Stimulated activated CD4-positive, alpha-beta T cell treated with anti-CD3 and anti-CD28 coated beads, Interleukin-2, amount 100 ng/mL, for 24 hours (primary cell): Measurements from ENCODE around the gene ATP5PB.

Experiments used
- DNase-seq, 2 donors: peaks; one replicate each; pipeline ENCODE4 v3.0.0-alpha.2; 2020

ATP5PB gene

DNA sequence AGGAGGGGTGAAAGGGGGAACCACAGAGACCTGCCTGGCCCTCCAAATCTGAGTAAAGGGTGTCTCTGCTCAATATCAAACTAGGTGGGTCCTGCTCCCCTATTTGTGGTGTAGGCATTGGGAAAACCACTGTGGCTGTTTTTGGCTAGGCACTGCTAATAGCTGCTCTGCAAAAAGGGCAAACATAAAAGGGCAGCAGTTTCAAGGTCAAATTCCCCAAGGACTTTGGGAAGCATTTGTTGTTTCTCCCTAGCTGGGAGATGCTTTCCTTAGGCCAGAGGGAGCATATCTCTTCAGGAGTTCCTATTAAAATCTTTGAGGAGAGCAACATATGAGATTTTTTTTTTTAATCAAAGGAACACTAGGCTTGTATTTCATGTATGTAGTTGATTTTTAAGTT, 26.9 kb downstream of the ATP5PB start:
- no peak for DNase-seq

DNA sequence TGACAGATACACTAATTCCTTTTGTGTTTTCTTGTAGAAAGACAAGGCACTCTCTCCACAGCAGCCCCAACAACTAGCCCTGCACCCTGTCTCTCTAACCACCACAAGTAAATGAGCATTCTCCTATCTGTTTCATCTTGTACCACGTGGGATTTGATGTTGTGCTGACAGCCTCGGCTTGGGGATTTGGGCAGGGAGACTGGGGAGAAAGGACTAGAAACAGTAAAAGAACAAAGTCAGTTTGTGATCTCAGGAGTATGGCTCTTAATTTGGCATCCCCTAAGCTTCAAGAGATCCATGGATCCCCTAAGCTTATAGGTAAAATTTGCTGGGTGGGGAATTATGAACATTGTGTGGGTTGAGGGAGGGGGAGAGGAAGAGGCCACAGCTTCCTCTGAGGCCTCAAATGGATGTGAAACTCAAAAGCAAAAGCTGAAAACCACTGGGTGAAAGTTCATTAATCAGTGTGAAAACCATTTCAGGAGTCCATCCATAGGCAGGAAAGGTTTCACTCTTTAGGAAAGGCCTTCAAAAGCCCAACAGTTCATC, 27.6 kb downstream of the ATP5PB start:
- DNase-seq, result peak; percentile 30 to 40

DNA sequence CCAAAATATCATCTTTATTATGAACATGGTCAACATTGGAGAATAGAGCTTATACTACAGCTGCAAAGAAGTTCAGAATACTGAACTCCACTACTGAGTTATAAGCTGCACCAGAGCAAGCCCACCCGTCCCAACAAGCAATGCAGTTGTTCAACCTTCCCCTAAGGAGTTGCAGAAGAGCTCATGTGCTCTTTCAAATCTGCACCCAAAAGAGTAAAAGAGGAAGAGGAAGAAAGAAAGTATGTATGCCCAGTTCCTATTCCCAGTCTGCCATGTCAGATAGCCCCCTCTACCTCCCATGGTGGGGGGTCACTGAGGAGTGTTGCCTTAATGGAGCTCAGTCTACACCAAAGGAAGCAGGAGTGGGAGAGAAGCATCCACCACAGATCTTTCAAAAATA, 31.4 kb downstream of the ATP5PB start:
- DNase-seq, result no peak

DNA sequence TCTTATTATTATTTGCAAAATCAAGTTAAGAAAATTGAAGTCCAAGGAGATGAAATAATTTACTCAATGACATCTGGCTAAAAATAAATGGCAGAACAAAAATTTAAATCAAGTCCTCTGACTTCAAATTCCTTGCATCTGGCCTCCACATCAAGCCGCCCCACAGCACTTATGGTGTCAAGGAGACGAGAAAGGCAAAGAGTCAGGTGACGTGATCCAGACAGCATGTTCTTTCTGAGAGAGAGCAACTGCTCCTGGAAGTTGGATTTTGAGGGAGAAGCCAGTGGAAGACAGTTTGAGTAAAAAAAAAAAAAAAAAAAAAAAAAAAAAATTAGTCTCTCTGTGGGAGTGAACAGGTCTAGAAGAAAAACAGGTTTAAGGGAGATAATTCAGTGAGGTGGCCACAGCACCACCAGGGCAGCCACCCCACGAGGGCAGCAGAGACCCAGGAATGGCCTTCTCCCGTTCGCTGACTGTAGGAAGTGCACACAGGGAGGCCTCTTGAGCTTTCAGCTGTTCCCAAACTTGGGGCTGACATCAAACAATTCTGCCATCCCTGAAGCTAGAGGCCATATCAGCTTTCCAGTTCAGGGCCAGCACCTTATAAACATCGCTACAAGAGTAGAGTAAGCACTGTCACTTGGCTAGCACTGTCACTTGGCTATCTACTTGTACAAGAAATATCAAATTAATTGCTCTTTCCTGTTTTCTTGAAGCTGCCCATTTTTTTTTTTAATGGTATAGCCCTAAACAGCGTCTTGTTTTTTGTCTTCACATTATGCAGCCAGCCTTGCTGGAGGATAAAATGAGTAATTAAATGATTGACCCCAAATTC, 32.3 kb downstream of the ATP5PB start:
- DNase-seq, result peak; percentile 68

DNA sequence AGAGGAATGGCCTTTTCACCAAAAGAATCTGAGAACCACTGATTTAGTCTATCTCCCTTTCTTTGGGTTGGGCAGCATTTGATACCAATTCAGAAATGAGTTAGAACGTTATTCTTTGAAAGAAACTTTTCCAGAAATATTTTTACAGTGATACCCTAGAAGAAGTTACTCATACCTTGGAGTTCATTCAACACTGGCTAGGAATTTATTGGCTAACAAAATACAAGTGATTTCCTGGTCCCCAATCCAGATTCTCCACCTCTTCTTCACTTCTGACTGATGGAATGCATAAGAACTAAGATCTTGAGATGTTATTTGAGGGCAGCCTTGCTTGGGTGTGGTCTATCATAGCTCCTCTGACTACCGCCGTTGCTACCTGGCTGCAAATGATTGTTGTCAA, 33.9 kb downstream of the ATP5PB start:
- DNase-seq, result no peak

DNA sequence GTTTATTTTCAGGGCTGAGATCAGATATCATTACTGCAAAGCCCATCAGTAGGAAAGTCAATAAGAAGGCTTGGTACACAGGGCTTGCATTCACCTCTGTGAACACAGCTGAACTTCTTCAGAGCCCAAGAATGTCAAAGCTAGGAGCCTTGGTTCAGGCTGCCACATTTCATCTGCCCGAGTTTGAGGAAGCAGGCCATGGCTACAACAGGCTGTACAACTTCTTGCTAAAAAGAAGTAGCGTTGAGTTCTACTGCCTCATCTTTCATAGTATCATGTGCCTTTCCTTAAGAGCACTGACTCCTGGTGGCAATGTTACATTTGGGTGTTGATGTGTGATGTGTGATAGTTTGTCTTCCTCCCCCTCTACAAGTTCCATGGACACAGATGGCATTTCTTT, 34.6 kb downstream of the ATP5PB start:
- DNase-seq, result no peak

DNA sequence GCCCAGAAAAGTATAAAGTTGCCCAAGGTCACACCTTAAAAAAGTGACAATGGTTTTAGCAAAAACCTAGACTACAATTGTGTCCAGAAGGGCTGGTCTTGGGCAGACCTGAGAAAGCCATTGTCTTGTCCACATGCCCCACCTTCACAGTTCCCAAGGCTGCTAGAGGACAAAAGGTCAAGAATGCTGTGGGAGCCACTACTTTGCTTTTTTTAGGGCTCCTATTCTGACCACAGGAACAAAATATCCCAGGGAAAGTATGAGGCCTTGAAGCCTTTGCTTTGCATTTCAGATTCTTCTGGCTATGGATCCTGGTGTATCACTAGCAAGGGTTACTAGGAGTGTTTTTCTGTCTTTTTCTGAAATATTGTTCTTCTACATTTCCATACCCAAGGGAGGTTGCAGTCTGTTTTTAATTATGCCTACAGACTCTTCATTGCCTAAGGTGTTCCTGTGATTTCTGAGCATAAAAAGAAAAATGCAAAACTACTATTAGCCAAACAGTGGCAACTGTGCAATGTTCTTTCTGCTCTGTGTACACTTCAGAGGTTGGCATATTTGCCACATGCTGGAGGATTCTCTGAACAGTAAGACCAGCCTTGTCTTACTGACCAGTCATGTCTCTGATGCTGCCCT, 35.2 kb downstream of the ATP5PB start:
- no peak for DNase-seq

DNA sequence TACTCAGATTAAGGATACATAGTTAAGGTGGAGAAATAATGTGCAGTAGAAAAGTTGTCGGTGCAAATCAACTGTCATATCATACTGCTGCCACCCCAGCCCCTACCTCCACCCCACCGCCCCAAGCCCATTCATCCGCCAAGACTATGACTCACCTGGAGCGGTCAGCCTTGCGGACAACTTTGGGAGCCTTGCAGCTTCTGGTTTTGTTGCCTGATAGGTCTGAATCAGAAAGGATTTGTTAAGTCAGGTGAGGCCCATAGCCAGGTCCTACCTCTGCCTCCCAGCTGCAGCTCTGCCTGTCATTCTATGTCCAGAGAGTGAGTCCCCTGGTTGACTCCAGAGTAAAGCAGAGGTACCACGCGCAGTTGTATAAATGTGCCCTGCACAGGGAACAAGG, 37.2 kb downstream of the ATP5PB start:
- DNase-seq, result no peak

DNA sequence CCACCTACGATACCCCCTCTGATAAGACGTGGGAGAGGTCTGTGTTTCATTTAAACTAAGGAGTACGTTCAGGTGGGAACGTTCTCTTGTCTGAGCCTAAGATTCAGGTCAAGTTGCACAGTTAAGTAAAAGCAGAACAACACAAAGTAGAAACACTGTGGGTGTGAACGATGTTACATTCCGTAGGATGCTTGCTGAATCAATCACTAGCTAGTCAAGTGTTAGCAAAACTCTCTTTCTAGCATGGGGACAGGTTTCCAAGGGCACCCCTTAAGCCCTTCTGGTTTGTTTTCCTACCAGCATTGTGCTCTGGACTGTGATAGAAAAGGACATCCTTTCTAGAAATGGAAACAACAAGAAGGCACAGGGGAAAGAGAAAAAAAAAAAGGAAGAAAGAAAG, 37.9 kb downstream of the ATP5PB start:
- DNase-seq, result no peak

DNA sequence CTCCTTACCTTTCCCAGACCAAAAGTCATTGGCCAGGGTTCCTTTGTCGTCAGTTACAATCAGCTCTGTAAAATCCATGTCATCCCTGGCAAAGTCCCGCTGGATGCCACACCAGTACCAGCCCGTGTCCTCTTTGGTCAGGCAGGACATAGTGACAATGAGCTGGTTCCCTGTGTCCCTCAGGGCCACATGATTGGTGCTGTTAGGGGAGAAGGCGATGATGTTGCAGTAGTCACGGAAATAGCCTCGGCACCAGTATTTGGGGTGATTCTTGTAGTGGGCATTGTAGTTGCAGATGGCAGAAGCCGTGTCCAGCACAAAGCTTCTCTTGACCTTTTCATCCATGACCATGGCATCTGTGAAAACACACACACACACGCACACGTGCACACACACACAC, 39.4 kb downstream of the ATP5PB start:
- no peak for DNase-seq

DNA sequence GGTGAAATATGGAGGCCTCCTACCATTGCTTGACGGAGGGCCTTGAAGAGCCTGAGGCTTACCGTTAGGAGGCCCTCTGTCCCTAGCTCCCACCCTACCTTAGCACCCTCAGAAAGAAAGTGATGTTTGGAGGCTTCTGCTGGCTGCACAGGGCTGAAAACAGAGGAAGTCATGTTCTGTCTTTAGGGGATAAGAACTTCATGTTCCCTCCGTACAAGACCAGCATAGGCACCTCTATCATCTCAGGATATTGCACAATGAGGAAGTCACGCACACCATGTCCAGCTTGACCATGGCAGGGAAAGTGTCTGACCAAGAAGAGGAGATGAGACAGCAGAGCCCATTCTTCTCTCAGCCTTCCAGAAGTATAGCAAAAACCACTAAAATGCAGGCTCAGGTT, 40.3 kb downstream of the ATP5PB start:
- no peak for DNase-seq

DNA sequence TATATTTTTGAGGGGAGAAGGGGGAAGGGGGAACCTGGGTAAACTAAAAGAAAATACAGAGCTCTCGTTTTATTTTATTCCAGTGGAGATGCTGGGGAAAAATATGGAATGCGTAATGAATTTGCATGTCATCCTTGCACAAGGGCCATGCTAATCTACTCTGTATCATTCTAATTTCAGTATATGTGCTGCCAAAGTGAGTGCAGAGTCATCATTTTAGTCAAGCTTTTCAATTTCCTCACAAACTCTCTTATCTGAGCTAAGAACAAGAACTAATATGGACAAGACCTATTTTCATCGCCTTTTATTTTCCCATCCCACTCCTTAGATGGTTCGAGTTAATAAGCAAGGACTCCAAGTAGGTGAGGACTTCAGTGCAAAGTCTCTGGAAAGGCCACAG, 41.0 kb downstream of the ATP5PB start:
- DNase-seq, result no peak

DNA sequence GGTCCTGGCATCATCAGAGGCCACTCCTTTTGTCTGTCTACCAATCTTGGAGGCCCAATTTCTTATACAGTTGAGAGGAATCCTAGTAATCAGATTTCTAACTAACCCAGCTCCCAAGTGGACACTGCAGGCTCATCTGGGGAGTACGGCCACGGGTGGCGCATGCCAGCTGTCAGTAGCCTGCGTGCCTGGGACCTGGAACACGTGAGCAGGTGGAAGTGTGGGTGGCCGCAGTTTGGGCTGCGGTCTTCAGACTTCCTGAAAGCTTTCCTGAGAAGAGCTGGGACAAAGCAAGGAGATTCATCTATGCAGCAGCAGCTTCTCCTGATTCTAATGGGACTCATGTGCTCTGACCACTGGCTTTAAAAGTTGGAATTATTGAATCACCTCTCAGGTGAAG, 41.8 kb downstream of the ATP5PB start:
- no peak for DNase-seq

DNA sequence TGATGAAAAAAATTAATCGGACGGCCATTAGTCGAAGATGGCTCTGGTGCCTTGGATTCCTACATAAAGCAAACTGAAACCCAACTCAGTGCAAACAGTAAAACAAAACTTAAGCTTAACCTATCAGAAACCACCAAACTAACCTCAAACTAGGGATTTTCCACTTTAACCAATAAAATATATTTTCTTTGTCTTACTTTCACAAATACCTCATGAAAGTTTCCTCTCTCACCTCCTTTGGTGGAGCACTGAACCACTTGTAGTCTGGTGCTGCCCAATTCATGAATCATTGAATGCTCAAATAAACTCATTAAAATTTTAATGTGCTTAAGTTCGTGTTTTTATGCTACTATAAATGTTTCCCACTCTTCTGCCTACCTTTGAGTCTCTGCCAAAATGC, 47.1 kb downstream of the ATP5PB start:
- DNase-seq, result no peak

DNA sequence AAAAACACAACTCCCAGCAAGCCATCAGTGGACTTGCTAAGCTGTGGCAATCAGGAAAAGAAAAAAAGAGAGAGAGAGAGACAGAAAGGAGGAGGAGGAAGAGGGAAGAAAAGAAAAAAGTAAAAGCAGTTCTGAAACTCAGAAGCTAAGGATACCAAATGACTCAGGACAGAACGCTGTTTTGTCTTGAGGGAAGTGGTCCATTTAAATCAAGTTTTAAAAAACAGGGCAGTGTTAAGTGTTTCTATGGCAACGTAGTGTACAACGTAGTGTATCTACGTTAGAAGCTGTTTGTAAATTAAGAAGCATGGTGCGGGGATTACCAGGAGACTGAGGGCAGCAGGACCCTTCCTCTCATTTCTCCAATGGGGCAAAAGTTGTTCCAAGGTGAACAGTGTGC, 48.3 kb downstream of the ATP5PB start:
- DNase-seq, result no peak

DNA sequence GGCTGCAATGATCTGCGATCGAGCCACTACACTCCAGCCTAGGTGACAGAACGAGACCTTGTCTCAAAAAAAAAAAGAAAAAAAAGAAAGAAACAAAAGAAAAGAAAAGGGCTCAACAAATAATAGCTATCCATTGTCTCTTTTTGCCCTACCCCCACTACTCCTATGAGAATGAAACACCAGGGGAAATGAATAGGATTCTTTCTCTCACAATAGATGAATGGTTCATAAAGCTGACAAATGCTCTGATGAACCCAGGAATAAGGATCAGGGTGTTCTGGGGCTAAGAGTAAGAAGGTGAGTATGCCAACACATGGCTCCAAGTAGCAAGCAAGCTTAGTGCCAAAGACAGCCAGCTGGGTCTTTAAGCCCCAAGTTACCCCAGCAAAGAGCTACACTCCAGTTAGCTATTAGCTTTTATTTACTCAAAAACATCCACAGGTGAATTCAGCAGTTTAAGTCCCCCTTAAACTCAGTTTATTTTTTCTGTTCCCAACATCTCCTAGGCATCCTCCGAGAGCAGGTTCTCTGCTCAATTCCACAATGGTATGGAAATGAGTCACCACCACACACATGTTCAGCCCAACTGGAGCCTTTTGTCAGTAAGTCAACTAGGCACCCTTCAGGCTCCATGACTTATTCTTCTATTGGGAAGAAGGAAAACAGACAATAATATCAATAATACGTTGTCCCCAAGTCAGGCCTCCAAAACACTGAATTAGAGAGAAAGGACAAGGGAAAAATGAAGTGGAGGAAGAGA, 49.9 kb downstream of the ATP5PB start:
- no peak for DNase-seq

DNA sequence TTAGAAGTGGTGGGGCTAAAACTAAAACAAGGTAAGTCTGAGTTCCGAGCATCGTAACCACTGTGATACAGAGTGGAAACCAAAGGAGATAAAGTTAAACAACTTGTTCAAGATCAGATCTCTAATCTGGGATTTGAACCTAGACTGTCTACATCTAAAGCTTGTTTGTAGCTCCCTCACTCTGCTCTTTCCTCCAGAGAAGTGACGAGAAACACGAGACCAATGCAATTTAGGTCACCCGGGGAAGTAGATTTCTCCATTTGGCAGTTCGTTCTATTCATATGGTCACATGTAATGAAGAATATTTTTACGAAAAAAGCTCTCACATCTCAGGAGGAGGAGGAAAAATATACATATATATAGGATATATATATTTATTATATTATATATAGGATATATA, 52.4 kb downstream of the ATP5PB start:
- DNase-seq, result no peak

DNA sequence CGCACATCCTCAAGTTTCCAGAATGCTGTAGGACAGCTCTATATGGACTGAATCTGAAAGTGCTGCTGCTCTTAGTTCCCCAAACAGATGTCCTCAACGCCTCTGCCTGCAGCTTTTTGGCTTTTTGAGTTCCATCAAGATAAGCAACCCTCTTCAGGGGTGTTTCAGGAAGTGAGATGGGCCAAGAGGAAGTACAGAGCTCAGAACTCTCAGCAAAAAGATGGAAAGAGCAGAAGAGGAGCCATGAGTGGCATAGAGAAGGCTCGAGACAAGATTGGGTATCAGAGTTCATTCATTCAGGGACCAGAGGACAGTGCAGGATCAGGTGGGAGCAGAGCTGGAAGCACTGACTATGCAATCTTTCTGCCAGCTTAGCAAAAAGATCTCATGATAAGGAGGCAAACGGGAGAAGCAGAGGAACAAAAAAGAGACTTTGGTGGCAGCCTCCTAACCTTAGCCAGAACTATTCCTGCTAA, 54.4 kb downstream of the ATP5PB start, which contains the start of the genes ADORA3 and TMIGD3:
Gene ADORA3, minus strand, starts transcription at position 49 of the 476 bp plus-strand sequence. CDS start 279 bp downstream, outside the sequence.
Gene TMIGD3, minus strand, starts transcription at position 49 of the 476 bp plus-strand sequence. CDS start 279 bp downstream, outside the sequence.
- DNase-seq, result no peak

DNA sequence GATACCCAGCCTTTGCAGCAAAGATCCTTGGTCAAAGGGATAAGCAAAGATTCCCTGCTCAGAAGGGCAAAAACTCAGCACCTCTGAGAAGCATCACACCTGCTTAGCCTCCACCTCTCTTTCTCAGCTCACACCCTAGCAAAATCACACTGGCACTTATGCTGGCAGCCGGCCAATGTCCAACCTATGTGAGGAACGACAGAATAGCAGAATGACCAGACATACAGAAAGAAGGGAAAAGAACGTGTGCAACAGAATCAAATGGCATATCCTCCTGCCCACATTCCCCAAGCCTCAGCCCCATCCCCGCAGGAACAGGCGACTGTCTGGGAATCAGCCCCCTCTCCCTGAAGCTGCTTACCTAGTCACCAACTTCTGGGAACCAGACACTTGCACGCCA, 54.8 kb downstream of the ATP5PB start:
- DNase-seq, result no peak

DNA sequence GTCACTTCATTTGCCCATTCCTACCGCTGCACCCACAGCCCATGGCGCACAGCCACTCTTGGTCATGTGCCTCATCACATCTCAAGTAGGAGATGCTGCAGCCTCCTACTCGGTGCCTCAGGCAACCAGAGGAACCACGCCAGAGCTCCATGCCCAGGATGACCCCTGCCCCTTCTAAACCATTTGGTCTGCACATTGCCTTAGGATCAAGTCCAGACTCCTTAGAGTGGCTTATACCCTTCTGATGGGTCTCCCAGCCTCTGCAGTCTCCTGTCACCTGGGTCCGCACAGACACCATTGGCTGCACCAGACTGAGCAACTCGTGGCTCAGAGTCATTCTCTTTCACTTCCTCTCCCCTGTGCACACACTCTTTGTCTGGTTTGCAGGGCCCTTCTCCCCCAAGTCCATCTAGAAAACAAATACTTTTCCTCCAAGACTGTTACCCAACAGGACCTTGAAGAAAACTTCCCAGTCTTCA, 56.4 kb downstream of the ATP5PB start:
- no peak for DNase-seq

DNA sequence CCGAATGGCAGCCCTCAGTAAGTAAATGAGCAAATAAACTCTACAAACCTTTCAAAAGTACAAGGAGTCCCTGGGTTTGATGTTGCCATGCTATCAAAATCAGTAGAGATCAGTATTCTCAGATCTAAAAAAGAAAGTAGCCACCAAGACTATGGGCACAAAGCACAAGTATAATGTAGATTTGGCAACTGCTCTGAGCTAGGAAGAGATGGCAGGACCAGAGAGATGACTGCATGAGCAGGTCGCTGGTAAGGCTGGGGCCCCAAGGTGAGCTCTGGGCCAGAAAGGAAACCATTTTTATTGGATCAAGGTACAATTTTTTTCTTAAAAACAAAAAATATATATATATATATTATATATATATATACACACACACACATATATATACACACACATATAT, 57.3 kb downstream of the ATP5PB start:
- DNase-seq, result no peak

DNA sequence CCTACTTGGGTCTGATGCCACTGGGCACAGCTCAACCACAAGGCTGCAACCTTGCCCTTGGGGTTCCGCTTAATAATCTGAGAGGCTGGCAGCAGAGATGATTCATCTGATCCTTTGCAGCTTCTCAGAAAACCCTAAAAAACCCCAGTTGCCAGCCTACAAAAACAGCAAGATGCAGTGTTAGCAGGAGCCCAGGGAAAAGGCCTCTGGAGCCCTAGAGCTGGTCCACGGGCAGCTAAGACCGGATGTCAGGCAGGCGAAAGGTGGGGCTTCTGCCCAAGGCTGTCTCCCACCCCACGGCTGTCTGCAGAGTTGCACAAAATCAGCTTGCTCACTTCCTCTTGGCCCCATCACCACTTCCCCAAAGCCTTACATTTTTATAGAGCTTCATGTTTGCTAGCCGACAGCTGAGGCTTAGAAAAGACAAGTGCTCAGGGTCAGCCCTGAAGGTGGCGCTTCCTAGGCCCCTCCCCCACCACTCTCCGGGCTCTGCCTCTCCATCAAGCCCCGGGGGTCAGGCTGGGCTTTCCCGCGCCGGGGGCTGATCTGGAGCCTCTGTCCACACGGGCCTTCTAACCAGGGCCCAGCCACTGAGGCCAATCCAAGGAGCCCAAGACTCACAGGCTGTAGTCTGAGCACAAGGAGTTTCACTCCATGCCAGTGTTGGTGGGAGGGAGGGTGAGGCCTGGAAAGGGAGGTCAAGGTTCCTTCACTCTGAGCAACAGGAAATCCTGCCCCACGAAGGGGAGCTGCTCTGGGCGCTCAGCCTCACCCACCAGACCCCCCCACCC, 58.3 kb downstream of the ATP5PB start:
- peak; percentile 57 to 58 for DNase-seq
